ENCODE data around the gene PKIB.
A peak's percentile ranks its signal among the peaks of the same experiment; 100 is the strongest.
"Not testable (repeated sequence)": the region's sequence is repeated elsewhere in the genome, so short reads cannot be mapped to it uniquely, and the experiment has no call there.

Gene PKIB, protein sequence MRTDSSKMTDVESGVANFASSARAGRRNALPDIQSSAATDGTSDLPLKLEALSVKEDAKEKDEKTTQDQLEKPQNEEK

DNA sequence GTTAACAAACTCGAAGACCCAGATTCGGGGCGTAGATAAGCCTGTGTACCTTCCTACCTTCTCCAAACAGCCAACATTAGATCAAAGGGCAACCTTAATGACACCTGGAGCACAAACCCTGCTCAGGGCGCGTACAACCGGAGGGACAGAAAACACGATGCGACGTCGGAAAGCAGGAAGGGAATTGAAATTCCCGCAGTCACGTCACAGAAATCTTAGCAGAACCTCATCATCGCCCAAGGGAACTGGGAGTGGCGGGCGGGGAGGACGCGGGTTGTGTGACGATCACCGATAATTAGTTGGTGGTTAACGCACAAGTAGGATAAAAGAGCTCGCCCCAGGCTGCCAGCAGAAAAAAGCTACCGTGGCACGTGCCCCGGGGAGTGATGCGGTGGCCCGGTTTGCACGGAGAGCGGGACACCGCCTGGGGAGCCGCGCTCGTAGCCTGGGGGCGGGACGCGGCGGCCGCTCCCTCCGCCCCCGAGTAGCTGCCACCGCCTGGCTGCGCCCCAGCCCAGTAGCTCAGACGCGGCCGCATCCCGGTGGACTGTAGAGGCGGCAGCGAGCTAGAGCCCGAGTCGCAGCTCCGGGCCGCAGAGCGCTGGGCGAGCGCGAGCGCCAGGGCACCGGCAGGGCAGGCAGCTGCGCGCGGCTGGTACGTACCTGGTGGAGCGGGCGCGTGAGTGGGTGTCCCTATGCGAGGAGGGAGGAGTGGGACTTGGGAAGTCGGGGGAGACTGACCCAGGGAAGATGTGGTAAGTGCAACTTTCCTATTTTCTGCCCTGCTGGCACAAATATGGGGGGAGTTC is at the start of gene PKIB:
Gene PKIB (plus strand): TSS at position 525 of the 809 bp plus-strand sequence. CDS start 107,390 bp downstream, outside the sequence.
- peak; percentile 87 for DNase-seq

DNA sequence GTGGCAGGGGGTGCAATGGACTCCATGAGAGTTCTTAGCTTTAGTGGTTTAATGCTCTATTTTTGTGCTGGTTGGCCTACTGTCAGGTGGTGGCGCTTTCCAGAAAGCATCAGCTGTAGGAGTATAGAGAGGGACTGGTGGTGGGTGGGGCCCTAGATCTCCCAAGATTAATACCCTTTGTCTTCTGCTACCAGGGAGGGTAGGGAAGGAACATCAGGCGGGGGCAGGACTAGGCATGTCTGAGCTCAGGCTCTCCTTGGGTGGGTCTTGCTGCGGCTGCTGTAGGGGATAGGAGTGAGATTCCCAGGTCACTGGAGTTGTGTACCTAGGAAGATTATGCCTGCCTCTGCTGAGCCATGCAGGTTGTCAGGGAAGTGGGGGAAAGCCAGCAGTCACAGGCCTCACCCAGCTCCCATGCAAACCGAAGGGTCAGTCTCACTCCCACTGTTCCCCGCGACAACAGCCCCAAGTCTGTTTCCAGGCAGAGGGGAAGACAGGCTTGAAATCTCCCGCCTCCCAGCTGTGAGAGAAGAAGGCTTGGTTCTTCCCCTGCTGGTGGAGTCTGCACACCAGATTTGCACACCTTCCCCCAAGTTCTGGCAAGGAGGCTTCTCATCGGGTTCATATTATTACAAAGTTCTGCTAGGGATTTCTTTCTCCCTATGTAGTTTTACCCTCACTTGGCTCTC is 46.7 kb upstream of the PKIB start:
- no peak for DNase-seq

DNA sequence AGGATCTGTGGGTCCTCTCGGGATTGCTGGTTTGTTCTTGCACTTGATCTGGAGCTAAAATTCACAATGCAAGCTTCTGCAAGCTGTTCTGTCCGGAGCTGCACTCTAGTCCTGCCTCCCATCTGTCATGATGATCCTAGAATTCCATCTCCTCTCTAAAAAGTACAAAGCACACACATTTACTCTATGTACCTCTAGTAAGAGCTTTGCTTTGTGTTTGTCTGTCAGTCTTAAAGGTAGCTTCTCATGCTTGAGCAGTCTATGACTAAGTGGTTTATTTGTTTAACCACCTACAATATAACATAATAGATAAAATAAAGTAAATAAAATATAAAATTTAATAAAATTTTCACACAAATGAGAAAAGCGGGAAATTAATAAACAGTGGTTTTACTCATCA is 46.0 kb upstream of the PKIB start:
- DNase-seq, result no peak

DNA sequence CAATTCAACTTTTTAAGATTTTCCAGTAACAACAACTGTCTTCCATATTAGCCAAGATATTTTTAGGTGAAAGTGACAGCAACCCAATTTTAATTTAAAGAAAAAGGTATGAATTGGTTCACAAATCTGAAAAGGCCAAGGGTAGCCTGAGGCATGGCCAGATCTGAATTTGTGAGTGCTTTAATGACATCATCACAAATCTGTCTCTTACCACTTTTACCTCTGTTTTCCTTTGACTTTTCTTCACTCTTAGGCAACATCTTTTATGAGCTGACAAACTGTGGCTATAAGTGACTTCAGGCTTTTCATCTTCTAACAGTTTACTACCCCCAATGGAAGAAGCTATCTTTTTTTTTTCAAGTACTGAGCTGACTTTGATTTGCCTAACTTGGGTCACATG is 44.5 kb upstream of the PKIB start:
- no peak for DNase-seq

DNA sequence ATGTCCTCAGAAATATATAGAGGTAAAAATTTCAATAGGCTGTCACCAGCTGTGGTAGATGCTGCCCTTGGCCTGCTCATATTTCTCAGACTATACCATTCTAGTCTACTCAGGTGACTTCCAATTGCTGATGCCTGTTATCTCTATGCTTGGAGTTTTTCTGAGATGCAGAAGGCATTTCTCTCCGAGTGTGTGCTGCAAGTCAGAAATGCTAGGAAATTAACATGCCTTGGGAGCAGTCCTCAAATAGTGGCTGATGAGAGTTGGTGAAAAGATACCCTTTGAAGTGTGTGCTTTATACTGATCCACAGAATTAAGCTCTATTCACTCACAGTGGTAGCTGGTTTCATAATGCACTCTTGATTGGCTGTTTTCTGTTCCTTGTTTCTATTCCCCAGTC is 43.2 kb upstream of the PKIB start:
- no peak for DNase-seq

DNA sequence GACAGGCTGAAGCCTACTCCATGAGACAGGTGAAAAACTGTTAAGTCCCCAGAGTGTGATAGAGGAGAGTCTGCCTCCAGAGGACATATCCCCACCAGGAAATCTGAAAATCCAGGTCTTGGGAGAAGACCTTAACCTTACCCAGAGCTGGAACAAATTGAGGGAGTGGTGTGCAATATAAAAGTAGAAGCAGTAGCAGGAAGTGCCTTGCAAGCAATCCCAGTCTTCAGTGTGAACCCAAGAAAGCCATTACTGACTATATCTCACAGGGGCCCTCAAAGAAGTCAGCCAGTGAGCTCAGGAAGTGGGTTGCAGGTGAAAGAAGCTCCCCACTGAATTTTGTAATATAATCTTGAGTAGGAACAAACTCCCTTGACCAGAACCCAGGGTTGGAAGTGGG is 41.9 kb upstream of the PKIB start:
- DNase-seq, result no peak

DNA sequence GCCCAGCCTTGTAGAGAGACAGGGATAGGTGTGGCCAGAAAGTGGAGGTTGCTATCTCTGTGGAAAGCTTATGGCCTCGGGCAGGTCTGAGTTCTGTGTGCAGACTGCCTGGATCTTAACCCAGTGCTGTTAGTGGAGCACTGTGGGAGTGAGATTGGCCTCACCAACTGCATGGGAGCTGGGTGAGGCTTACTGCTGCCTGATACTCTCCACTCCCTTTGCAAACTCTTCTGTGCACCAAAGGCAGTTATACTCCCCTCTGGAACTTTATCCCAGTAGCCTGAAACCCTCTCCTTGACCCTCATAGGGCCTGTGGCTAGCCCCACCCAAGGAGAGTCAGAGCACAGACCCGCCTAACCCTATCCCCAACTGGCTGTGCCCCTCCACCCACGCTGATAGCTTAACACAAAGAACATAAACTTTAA is 41.4 kb upstream of the PKIB start:
- DNase-seq, result no peak

DNA sequence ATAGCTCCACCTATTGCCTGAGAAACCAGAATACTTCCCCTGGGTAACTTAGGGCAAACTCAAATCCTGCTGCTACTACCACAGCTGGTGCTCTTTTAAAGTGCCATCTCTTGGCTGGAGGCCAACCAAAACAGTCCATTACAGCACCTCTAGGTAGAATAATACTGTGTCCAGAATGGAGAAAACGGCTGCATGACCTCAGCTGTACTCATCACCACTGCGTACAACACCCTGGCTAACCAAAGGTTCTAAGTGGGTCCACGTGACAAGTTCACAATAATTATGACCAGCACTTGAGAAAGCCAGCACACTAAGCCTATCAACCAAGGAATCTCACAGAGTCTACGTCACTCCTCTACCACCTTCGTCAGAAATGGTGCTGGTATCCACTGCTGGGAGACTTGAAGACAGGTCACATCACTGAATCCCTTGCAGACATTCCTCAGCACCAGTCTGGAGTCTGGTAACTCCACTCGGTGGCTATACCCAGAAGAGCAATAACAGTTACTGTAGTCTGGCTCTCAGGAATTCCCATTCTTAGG is 40.9 kb upstream of the PKIB start:
- DNase-seq, result peak; percentile 14

DNA sequence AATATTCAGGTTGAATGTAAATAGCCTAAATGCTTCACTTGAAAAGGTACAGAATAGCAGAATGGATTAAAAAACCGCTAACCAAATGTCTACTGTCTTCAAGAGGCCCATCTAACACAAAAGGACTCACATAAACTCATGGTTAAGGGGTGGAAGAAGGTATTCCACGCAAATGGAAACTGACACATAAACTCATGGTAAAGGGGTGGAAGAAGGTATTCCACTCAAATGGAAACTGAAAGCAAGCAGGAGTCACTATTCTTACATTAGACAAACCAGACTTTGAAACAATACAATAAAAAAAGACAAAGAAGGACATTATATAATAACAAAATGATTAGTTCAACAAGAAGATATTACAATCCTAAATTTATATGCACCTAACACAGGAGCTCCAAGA is 38.3 kb upstream of the PKIB start:
- DNase-seq, result no peak

DNA sequence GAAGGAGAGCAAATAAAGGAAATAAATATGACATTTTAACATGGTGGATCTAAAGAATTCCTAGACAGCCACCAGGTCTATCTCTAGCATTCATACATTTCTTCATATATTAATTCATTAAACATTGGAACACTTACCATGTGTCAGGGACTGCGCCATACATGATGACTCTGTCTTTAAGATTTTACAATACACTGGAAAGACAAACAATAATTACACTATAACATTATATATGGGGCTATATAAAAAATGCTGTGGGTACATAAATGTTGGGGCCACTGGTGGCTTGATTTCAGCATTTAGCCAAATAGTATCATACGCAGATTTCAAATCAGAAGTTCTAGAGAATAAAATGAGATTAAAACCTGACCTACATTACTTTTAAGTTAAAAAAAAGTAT is 33.3 kb upstream of the PKIB start:
- no peak for DNase-seq

DNA sequence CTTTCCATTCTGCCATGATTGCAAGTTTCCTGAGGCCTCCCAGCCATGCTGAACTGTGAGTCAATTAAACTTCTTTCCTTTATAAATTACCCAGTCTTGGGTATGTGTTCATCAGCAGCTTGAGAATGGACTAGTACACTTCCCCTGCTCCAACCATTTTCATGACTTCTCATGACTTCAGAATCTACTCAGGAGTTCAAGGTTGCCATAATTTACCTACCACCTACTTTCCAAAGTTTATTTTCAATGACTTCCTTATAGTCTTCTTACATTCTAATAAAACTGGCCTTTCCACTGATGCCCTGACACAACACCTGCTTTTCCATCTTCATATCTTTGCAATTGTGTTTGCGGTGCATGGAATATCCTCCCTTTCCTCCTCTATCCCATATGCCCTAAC is 31.2 kb upstream of the PKIB start:
- no peak for DNase-seq

DNA sequence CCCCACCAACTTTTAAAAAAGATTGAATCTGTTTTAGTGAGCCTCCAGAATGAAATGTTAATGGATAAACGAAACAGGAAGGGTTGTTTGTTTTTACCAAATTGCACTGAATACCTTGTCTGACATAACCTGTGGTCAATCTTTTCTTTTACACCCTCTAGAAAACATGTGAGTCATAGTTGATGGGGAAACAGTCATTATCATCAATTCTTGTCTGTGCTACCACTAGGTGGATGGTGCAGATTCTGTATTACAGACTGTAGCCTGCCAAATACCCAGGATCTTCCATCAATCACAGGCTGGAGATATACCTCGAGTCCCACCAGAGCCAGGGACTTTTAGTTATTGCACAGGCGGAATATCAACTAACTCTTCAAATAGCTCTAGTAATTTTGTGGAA is 29.5 kb upstream of the PKIB start:
- DNase-seq, result peak; percentile 1

DNA sequence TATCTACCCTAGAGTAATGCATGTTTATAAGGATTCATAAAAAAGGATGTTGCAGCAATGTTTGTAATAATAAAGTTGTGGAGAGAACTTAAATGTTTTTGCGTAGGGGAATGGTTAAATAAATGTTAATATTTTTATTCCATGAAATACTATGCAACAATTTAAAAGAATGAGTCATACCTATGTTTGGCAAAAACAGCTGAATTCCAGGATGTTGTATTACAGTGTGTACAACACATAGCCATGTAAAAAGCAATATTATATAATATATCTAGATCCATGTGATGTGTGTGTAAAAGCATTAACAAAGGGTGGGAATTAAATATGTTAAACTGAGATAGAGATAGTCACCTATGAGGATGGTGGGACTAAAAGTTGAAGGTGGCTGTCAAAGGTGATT is 21.1 kb upstream of the PKIB start:
- DNase-seq, result no peak

DNA sequence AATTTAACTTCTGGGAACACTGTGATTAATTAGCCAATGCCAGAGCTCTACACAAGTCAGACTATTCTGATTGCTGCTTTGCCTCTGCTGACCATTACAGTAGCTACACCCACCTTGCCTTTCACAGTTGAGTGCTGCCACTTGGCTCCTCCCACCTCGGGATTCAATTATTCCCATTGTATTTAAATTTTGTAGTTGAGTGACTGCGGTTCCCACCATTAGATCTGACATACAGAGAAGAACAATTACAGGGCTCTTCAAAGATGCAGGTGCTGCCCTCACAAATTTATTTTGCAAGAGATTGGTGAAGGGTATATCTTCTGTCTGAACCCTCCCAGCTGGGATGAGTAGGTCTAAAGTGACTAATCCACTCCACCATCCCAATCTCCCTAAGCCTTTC is 11.9 kb upstream of the PKIB start:
- not testable (repeated sequence) for DNase-seq

DNA sequence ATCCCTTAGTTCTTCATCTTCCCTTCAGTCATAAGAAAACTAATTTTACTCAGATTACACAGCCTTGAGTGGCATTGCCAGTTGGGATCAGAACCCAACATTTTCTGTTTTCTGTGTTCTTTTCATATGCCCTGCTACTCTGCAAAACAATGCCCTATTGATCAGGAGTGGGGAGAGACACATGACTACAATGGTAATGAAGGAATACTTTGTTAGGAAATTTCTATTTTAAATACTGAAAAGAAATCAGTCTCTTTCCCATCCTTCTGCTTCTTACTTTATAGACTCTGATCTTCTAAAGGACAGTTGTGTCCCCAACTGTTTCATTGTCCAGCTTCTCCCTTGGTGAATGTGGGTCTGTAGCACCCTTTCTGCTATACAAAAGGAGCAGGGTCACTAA is 5.5 kb upstream of the PKIB start:
- DNase-seq, result no peak

DNA sequence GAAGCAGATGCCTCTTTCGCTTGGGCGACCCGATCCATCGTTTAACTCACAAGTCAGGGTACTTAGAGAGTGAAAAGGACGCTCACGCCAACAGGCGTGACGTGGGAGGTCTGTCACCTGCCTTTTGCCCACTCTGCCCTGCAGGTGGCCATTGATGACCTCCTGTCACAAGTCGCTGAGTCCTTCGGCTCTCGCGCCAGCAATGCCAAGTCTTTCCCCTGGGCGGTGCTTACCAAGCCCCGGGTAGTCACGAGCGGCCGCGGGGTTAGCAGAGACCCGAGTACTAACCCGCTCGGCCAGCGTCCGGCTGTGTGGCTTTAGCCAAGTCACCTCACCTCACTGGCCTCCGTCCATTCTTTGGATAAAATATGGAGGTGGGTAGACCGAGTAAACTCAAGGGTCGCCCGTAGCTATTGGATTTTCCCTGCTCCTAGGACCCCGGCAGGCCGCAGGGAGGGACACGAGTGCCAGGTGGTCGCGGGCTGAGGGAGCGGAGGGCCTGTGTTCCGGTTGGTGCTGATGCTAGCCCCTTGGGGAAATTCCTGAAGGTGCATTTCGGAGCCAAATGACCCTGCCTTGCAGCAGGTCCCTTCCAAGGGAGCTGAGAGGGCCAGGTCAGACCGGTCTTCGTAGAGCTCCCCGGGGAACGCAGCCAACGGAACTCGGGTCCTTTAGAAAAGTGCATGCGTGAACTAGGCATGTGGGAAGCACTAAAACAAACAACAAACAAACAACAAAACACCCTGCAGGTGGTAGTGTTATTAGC is 668 bp downstream of the PKIB start:
- peak; percentile 63 for DNase-seq

DNA sequence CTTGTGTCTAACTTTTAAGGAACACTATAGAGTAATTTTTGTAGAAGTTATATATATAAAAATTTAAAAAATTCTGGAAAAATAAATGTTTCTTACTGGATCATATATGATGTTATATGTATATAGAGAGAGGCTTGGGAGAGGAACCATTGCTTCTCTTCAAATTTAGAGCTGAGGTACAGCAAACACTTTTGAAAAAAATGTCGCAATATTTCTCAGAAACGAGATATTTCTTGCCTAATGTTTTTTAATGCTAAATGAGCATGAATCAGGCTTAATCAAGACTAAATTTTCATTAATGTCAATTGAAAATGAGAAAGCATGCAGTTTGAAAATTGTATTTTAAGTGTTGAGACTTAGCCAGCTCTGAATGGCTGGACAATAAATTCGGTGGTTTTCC is 2.6 kb downstream of the PKIB start:
- DNase-seq, result no peak

DNA sequence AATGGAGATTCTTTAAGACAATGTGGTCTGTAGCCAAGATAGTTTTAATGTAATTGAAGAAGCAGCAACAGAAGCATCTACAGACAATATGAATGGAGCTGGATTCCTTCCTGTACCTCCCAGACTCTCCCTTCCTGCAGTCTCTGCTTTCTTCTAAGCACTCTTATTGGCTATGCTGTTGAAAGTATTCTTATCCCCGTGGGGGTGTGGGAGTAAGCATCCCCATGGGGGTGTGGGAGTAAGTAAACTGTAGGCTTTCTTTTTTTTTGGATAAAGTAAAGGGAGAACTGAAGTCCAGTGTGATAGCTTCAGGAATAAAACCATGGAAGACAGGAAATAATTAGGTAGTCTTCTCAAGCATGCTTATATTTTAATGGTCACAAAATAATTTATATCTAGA is 4.1 kb downstream of the PKIB start:
- no peak for DNase-seq

DNA sequence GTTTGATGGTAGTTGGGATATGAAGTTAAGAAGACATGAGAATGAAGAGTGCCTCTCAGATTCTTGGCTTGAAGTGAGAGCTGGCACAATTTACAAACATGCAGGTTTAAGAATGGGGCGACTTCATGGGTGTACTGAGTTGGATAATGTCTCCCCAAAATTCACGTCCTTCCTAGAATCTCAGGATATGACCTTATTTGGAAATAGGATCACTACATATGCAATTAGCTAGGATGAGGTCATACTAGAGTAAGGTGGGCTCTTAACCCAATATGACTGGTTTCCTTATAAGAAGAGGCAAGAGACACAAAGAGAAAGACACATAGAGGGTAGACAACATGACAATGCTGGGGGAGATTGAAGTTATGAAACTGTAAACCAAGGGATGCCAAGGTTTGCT is 5.2 kb downstream of the PKIB start:
- no peak for DNase-seq

DNA sequence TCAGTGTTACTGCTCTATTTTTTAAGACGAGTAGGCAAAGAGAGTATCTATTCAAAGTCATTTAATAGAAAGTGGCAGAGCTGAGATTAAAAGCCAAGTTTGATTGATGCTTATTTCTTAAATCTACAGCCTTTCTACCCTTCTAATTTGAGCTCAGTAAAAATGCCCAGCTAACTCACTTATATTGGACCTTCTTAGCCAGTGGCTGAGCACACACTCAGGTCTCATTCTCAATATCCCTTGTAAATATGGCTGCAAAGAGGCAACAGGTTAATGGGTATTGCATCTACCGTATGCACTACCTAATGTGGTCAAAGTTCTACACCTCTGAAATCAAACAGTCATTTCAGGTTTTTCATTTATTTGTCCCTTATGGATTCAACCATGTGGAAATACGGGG is 6.7 kb downstream of the PKIB start:
- DNase-seq, result no peak

DNA sequence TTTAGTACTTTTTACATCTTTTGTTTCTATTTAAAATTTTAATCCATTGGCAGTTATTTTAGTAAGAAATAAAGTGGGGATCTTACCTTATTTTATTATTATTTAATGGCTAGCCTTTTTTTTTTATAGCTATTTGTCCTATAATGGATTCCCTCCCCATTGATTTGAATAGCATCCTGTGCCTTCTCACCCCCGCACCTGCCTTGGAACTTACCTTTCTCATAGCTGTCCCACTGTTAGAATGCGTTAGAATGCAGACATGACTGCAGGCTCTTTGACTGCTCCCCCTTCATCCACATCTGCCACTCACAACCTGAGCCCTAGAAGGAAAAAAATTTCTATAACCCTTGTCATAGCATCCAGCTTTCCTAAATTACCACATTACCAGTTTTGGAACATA is 9.1 kb downstream of the PKIB start:
- DNase-seq, result no peak

DNA sequence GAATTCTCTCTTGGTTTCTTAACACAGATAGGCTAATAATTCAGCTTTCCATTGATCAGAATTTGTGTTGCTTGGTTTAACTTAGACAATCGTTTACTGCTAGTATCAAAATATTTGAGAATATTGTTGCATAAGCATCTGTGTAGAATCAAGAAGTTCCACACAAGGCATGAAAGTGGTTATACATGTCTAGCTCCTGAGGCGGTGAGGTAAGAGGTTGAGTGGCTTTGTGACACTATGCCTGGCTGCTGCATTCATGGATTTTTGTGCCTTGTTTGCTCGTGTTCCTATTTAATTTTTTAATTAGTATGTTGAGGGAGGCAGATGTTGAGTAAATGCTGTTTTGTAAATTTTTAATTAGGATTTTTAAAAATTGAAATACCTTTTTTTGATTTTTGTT is 10.2 kb downstream of the PKIB start:
- no peak for DNase-seq

DNA sequence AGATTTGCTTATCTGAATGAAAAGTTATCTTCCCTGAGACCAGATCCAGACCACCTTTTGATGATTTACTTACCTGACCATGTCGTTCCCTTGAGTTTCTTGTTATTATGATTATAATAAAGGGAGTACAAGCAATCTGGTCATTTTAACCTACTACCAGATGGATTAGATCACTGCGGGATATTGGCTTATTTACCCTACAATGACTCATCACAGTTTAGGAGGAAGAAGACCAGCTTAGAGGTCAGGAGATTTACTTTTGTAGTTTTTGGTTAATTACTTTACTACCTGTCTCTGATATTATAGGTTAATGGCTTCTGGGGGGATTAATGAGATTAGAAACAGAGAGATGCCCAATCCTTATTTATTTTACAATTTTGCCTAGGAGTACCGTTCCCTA is 10.7 kb downstream of the PKIB start:
- no peak for DNase-seq
